ENCODE measurements around the gene UHMK1. TPM values are rescaled to one million over a fixed set of nuclear protein-coding genes. Genes with fewer than 3 reads are reported as not detected.

The UHMK1 gene
- total RNA-seq, 4 donors from 2014 or later, result 36.1 to 56.9 (median 49.2) TPM

- no peaks in the 10 kb centered on the region for H3K9me3 ChIP-seq
- H3K36me3 ChIP-seq, result no peaks in the 10 kb centered on the region
- WGBS, 2 donors, result 80 to 81% methylated on average over 7 of the region's 7 CpGs
- peak in 1 of 2 donors; percentile 67 for TF ChIP-seq EP300 (IDR thresholded peaks at IDR 0.05)
- TF ChIP-seq, protein P1, sequence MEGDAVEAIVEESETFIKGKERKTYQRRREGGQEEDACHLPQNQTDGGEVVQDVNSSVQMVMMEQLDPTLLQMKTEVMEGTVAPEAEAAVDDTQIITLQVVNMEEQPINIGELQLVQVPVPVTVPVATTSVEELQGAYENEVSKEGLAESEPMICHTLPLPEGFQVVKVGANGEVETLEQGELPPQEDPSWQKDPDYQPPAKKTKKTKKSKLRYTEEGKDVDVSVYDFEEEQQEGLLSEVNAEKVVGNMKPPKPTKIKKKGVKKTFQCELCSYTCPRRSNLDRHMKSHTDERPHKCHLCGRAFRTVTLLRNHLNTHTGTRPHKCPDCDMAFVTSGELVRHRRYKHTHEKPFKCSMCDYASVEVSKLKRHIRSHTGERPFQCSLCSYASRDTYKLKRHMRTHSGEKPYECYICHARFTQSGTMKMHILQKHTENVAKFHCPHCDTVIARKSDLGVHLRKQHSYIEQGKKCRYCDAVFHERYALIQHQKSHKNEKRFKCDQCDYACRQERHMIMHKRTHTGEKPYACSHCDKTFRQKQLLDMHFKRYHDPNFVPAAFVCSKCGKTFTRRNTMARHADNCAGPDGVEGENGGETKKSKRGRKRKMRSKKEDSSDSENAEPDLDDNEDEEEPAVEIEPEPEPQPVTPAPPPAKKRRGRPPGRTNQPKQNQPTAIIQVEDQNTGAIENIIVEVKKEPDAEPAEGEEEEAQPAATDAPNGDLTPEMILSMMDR (IDR thresholded peaks at IDR 0.05), result no peak
- H3K4me1 ChIP-seq, result peaks cover 0 to 15% (median 0%) of the 10 kb centered on the region in 4 donors
- peak overlapping the region; percentile 22 to 78 (median 62) for H3K27ac ChIP-seq
- H3K27me3 ChIP-seq, result no peaks in the 10 kb centered on the region
- DNase-seq (ENCODE audit: low spot score in 2 of 2), result peak in 1 of 2 donors; percentile 63
- no peak overlapping the region for H3K4me3 ChIP-seq
Observed at GRCh38 chr1:162551969-162552683, 54.5 kb downstream of the UHMK1 start.

GRCh38 chr1:162552684-162553252 lies 55.1 kb downstream of the UHMK1 start:
- Histone ChIP-seq H3K4me3 (no peak overlapping the region), H3K4me1 (peaks cover 0 to 15% (median 0%) of the 10 kb centered on the region in 4 donors), H3K36me3 (no peaks in the 10 kb centered on the region), H3K27ac (peak overlapping the region; percentile 45 to 78 (median 56)), H3K9me3 (no peaks in the 10 kb centered on the region), H3K27me3 (no peaks in the 10 kb centered on the region)
- DNase-seq (ENCODE audit: low spot score in 2 of 2), result no peak
- WGBS, 2 donors, result 85 to 92% methylated on average over 8 of the region's 8 CpGs
- TF ChIP-seq, protein P1 (IDR thresholded peaks at IDR 0.05), result no peak
- TF ChIP-seq EP300 (IDR thresholded peaks at IDR 0.05), result no peak

DNA sequence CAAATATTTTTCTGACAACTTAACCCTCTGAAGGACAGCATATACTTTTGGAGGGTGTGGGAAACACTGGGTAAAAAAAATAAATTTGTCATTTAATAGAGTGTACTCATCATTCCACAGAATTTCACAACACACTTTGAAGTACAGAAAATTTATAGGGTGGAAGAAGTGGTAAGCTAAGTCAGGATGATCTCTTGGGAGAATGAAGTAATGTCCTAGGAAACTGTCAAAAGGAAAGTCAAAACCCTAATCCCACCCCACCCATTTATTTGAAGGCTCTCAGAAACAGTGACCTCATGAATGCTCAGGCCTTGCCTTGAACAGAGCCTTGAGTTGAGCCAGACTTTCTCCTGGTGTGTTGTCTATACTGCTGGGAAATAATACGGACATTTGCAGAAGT lies 56.6 kb downstream of the UHMK1 start:
- DNase-seq (ENCODE audit: low spot score in 2 of 2), result no peak
- WGBS, 2 donors, result 71 to 83% methylated on average over 1 of the region's 1 CpG
- no peaks in the 10 kb centered on the region for H3K9me3 ChIP-seq
- no peaks in the 10 kb centered on the region for H3K36me3 ChIP-seq
- H3K4me1 ChIP-seq, result peaks cover 0 to 15% (median 0%) of the 10 kb centered on the region in 4 donors
- no peaks in the 10 kb centered on the region for H3K27me3 ChIP-seq
- no peak overlapping the region for H3K4me3 ChIP-seq
- peak overlapping the region in 2 of 4 donors; percentile 72 to 78 for H3K27ac ChIP-seq
- TF ChIP-seq EP300 (IDR thresholded peaks at IDR 0.05) (peak in 1 of 2 donors; percentile 55), POLR2A (IDR thresholded peaks at IDR 0.05) (no peak)
- TF ChIP-seq, protein P1 (IDR thresholded peaks at IDR 0.05), result no peak

- Histone ChIP-seq H3K4me1 (peaks cover 0 to 29% (median 5%) of the 10 kb centered on the region in 4 donors), H3K4me3 (no peak overlapping the region), H3K36me3 (no peaks in the 10 kb centered on the region), H3K27ac (no peak overlapping the region), H3K9me3 (no peaks in the 10 kb centered on the region), H3K27me3 (no peaks in the 10 kb centered on the region)
- TF ChIP-seq POLR2A (IDR thresholded peaks at IDR 0.05), result no peak
- WGBS, 2 donors, result 85% methylated on average over 3 of the region's 3 CpGs
- no peak for DNase-seq (ENCODE audit: low spot score in 2 of 2)
Observed at GRCh38 chr1:162557536-162557935, 59.9 kb downstream of the UHMK1 start.

- peaks cover 0 to 18% (median 5%) of the 10 kb centered on the region in 4 donors for H3K4me1 ChIP-seq
- H3K9me3 ChIP-seq, result no peaks in the 10 kb centered on the region
- TF ChIP-seq POLR2A (IDR thresholded peaks at IDR 0.05), result no peak
- TF ChIP-seq, protein P1 (IDR thresholded peaks at IDR 0.05), result no peak
- peak overlapping the region; percentile 90 to 99 (median 94) for H3K27ac ChIP-seq
- 37 to 40% methylated on average over 9 of the region's 9 CpGs for WGBS, 2 donors
- H3K36me3 ChIP-seq, result no peaks in the 10 kb centered on the region
- H3K27me3 ChIP-seq, result no peaks in the 10 kb centered on the region
- peak overlapping the region; percentile 55 to 98 (median 76) for H3K4me3 ChIP-seq
- DNase-seq (ENCODE audit: low spot score in 2 of 2), result peak in 1 of 2 donors; percentile 96
Observed at GRCh38 chr1:162560303-162561036, 62.9 kb downstream of the UHMK1 start.
